ENCODE measurements around the gene ACY1.
"Not testable (repeated sequence)": the region's sequence is repeated elsewhere in the genome, so short reads cannot be mapped to it uniquely, and the experiment has no call there.

The ACY1 gene

DNA sequence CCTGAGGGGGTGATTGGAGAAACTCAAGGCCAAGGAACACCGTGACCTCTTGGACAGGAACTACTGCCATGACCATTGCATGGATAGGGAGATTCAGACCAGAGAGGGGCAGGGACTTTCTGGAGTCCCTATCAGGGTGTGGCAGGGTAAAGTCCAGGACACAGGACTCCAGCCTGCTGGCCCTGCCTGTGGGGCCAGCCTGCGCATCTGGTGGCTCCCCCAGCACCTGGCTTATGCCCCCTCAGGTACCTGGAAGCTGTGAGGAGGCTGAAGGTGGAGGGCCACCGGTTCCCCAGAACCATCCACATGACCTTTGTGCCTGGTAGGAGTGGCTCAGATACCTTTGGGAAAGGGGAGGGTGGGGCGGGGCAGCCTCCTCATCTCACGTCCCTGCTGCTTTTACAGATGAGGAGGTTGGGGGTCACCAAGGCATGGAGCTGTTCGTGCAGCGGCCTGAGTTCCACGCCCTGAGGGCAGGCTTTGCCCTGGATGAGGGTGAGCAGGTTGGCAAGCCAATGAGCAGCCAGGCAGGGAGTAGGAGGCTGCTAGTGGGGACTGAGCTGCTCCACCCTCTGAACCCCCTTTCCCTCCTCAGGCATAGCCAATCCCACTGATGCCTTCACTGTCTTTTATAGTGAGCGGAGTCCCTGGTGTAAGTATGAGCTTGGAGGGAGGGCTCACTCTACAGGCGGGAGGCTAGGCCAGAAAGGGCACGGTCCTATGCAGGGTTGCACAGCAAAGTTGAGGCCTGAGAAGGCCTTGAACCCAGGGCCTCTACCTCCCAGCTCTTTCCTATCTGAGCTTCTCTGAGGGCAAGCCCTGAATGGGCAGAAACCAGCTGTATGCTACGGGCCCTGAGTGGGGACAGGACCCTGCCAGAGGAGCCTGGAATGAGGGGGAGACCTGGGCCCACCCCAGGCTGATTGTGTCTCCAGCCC lies 2.9 kb downstream of the ACY1 start:
- DNase-seq, result no peak

- no peak for DNase-seq
These were observed 4.2 kb downstream of the ACY1 start for GRCh38 chr3:51987568-51987967.

DNA sequence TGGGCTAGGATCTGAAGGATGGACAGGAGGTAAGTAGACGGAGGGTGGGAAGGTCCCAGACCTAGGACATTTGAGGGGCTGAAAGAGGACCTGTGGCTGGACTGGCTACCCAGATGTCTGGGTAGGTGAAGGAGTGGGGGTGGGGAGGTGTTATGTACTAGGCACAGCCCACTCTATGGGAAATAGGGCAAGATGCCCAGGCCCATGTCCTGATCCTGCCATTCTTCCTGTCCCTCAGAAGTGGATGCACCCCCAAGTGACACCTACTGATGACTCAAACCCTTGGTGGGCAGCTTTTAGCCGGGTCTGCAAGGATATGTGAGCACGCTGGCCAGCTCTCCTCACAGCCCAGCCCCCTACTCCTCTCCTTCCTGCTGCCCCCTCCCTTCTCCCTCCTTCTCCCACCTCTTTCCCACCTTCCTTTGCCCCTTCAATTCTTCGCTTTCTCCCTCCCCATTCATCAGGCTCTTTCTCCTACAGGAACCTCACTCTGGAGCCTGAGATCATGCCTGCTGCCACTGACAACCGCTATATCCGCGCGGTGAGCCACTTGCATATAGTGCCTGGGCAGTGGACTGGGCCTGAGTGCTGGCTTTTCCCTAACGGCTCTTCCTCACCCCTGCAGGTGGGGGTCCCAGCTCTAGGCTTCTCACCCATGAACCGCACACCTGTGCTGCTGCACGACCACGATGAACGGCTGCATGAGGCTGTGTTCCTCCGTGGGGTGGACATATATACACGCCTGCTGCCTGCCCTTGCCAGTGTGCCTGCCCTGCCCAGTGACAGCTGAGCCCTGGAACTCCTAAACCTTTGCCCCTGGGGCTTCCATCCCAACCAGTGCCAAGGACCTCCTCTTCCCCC lies 5.2 kb downstream of the ACY1 start:
- DNase-seq, result no peak

- DNase-seq, result not testable (repeated sequence)
These were observed 7.2 kb downstream of the ACY1 start for GRCh38 chr3:51990501-51990971.

- DNase-seq, result no peak
These were observed 8.8 kb downstream of the ACY1 start for GRCh38 chr3:51992017-51992682.

GRCh38 chr3:51993657-51994056 lies 10.3 kb downstream of the ACY1 start:
- not testable (repeated sequence) for DNase-seq

GRCh38 chr3:51994530-51994929 lies 11.2 kb downstream of the ACY1 start:
- DNase-seq, result no peak

DNA sequence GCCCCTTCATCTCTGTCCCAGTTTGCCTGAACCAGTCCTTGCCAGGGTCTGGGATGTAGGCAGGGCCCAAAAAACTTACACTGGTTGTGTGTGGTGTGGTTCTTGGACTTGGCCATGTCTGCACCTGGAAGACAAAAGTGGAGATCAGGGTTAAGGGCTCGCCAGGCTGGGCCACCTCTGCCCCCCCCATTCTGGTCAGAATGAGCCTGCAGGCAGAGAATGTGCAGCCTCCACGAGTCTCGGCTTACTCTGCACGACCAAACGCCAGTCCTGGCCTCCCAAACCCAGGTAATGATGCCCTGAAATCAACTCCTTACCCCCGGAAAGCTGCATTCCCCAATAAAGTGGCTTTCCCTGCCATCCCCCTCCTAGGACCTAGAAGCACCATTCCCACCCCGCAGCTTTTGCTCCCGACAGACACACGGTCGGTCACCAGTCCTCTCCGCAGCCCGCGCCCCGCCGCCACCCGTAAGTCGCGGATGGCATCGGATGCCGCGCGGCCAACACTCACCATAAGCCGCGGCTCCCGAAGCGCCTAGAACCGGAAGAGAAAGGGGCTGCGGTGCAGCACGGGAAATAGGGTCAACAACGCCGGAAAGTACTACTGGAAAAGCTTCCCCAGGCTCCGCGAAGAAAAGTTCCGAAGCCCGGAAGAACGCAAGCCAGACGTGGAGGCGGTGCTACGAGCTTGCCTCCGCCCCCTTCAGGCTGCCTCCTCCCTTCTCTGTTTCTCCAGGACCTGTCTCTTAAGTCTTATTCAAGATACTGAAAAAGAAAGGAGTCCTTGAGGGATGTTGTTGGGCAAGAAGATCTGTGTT lies 12.2 kb downstream of the ACY1 start, which contains the start of gene RPL29:
Gene RPL29, minus strand, starts transcription at position 550 of the 818 bp plus-strand sequence. Its CDS starts 434 bp downstream, at position 116.
- DNase-seq, result peak; percentile 93 to 95

GRCh38 chr3:51997172-51997571 lies 13.8 kb downstream of the ACY1 start:
- no peak for DNase-seq

GRCh38 chr3:51997935-51998596 lies 14.7 kb downstream of the ACY1 start:
- no peak for DNase-seq

DNA sequence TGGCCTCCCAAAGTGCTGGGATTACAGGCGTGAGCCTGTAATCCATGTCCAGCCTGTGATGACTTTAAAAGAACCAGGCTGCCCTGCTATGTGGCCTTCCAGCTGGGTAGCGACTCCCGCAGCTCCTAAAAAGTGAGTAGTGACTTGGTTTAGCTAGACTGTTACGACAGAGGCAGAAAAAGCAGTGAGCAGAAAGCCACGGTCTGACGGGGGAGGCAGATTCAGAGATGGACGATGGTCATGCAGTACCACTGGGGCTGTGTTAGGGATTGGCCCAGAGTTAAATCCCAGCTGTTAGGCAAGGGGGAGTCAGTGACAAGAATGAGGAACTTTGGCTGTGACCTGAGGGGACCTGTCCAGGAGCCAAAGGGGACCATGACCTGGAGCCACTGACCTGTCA lies 15.4 kb downstream of the ACY1 start:
- no peak for DNase-seq

DNA sequence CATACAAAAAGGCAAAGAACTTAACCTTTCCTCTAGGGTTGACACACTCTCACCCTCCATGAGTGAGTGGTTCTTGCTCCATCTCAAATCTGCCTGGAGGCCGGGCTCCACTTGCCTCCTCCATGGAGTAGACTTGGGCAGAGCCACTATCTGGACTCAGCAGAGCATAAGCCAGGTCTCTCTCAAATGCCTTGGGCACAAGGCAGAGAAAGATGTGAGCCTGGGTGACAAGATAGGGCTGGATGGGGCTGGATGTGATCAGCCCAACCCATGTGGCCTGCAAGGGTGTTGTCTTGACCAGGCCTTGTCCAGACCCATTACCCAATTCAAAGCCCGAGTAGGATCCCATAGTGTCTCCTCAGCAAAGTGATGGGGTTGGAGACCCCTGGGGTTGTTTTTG lies 16.5 kb downstream of the ACY1 start:
- DNase-seq, result no peak

DNA sequence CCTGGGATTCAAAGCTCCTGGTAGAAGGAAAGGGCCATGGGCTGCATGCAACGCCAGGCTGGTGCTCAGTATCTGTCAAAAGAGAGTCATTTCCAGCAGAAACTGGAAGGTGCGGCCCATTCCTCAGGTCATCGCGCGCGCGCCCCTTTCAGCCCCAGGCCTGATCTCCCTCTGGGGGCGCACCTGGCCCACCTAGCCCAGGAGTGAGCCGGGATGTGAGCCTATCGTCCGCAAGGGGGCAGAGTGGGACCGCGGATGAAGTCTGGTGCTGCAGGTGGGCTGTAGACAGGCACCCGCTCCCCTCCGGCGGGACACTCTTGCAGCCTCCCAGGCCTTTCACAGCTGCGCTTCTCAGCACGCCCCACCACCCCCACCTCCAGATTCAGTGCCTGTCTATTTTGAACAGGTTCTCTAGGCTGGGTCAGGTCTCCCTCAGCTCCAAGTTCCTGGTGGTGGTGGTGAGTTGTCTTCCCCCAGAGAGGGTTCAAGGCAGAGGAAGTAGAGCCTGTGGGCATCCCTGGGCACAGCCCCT lies 18.2 kb downstream of the ACY1 start:
- peak; percentile 85 to 88 for DNase-seq

- no peak for DNase-seq
These were observed 19.4 kb downstream of the ACY1 start for GRCh38 chr3:52002748-52003147.

- DNase-seq, result no peak
These were observed 20.9 kb downstream of the ACY1 start for GRCh38 chr3:52004163-52004787.

- no peak for DNase-seq
These were observed 21.6 kb downstream of the ACY1 start for GRCh38 chr3:52004906-52005395.

DNA sequence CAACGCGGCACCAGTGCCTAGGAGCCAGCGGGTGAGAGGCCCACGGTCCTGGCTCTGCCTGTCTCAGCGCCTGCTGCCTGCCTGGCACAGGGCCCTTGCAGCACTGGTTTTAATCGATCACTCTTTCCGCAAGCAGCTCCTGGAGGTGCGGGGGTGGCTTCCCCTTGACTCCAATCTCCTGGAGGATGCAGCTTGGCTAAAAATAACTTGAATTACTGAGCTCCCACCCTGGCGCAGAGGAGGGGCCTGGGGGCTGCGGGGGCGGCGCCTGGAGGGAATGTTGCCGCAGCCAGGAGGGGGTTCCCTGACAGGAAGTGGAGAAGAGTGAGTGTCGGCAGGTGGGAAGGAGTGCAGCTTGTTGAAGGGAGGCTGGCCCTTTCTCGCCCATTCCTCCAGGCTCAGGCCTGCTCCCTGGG lies 22.2 kb downstream of the ACY1 start:
- DNase-seq, result no peak

DNA sequence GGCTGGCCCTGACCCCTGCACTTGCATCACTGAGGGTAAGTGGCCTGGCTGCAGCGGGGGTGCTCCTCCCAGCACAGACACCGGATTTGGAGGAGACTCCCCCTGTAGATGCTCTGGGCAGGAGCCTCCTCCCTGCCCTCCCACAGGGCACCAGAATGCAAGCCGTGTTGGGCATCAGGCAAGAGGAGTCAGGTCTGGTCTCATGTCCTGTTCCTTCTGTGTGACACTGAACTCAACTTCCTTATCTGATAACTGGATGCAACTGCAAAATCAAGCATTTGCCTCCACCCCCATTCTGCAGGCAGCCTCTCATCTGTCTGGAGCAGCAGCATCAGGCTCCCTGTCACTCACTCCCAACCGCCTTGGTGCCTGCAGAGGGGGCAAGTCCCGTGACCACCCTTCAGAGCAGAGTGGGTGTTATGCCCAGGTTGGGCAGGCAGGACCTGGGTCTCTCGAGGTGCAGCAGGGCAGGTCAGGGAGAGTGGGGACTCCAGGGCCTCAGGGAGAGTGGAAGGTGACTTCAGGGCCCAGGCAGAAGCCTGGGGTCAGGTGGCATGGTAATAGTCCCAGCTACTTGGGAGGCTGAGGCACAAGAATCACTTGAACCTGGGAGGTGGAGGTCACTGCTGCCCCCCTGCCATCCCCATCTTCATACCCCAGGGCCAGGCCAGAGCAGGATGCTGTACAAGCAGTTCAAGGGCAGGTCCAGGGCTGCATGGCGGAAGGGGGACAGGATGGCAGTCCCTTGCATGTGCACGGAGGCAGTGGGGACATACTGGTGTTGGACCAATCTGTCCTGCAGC lies 22.9 kb downstream of the ACY1 start:
- DNase-seq, result no peak

- DNase-seq, result no peak
These were observed 23.4 kb downstream of the ACY1 start for GRCh38 chr3:52006820-52007133.

- DNase-seq, result no peak
These were observed 24.0 kb downstream of the ACY1 start for GRCh38 chr3:52007291-52007690.

All from CD4-positive, alpha-beta T cell treated with Interleukin-1 beta for 1 hour (primary cell).